NCI-H1930 (cell line): Measurements from ENCODE around the gene MRPL47.
"Not testable (repeated sequence)": the region's sequence is repeated elsewhere in the genome, so short reads cannot be mapped to it uniquely, and the experiment has no call there.

ENCODE experiments used
- DNase-seq, 2 experiments: peaks; one replicate each; lab custom pipeline; 2025; lab: John Stamatoyannopoulos, UW

The MRPL47 gene

DNA sequence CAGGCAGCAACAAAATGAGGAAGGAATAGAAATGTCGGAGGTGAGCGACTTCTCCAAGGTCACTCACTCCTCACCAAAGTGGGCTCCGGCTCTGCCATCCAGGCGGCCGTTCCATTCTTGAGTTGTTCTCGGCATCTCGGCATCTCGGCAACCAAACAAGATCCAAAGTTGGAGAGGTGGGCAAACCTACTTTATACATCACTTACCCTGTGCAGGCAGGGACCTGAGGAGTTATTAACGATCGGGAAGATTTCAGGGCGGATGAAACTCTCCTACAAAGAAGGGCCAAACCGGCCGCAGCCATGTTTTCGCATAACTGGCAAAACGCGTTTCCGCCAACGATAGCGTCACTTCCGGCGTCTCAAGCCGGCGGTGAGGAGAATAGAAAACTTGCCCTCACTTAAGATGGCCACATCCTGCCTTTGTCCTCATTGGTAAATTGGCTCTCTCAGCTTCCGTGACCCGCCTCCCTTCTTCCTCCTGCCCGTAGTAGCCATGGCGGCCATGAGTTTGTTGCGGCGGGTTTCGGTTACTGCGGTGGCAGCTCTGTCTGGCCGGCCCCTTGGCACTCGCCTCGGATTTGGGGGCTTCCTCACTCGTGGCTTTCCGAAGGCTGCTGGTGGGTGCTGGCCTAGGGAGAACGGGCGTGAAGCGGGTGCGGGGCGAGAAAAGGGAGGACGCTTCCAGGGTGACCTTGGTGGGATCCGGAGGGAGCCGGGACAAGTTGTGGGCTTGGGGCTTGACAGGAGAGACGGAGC lies at the start of gene MRPL47, which contains the start of gene NDUFB5:
Gene MRPL47, minus strand, starts transcription at position 318 of the 758 bp plus-strand sequence. Its CDS starts 14 bp downstream, at position 304.
Gene NDUFB5, plus strand, starts transcription at position 474 of the 758 bp plus-strand sequence. Its CDS starts 22 bp downstream, at position 496.
- peak; percentile 91 to 93 for DNase-seq

DNA sequence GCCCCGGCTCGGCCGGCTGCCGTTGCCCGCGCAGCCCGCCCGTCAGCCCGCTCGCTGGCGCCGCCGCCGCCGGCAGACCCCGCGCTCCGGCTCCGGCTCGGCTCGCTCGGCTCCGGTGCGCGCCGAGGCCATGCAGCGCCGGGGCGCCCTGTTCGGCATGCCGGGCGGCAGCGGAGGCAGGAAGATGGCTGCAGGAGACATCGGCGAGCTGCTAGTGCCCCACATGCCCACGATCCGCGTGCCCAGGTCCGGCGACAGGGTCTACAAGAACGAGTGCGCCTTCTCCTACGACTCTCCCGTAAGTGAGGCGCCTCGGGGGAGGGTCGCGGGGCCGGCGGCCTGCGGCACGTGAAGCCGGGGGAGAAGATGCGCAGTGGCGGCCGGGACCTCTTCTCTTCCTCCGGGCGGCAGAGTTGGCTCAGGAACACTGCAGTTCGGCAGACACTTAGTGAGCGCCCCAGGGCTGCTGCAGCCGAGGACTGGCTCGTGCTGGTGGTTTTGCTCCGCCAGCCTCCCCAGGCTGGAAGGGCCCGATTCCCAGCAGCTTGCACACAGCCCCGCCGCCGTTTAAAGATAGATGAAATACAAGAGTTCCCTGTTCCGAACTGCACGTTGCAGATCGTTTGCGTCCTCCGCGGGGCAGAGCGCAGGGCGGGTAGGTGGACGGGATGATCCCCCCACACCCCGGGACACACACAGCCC lies 48.8 kb upstream of the MRPL47 start:
- peak; percentile 41 to 60 for DNase-seq

DNA sequence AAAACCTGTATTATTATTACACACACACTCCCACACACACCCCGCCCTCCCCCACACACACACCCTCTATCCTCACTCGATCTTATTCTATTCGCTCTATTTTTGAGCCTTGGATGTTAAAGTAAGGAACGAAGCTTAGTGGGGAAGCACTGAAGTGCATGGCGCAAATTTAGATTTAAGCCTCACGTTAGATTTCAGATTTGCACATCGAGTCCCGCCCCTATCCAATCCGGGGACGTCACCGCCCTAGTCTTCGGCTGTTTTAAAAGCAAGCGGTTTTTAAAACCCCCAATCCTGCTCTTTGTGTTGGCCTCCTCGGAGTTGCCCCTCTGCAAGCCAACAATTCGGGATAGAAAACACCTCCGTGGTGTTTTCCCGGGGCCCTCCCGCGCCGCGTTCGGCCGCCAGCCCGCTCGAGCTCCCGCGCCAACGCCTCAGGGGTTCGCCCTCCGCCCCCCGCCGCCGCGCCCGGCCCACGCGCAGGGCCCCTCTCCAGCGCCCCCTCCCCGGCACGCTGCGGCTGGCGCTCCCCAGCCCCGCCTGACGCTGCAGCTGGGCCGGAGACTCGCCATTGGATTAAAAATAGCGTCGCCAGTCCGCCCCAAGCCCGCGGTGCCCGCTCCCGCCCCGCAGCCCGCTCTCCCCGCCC lies 48.1 kb upstream of the MRPL47 start, which contains the start of gene USP13:
Gene USP13, plus strand, starts transcription at position 594 of the 649 bp plus-strand sequence. CDS start 186 bp downstream, outside the sequence.
- DNase-seq, result peak; percentile 52 to 61

GRCh38 chr3:179651687-179652446 lies 47.4 kb upstream of the MRPL47 start:
- no peak for DNase-seq

DNA sequence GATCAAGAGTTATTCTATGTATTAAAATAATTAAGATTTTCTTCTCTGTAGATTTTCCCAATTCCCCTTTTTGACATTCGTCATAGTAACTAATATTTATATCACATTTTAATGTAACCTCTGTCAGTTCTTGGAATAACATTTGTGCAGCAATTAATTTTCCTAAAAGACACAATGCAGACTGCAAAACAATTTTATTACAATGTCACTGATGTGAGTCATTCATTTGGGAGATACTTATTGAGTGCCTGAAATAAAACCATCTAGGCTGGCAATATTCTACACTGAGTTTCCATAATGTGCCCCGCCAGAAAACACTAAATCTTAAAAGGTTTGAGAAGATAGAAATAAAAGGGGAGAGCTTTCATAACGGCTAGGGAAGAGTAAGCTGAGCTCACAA lies 41.7 kb upstream of the MRPL47 start:
- DNase-seq, result no peak

GRCh38 chr3:179643837-179644236 lies 39.4 kb upstream of the MRPL47 start:
- DNase-seq, result not testable (repeated sequence)

DNA sequence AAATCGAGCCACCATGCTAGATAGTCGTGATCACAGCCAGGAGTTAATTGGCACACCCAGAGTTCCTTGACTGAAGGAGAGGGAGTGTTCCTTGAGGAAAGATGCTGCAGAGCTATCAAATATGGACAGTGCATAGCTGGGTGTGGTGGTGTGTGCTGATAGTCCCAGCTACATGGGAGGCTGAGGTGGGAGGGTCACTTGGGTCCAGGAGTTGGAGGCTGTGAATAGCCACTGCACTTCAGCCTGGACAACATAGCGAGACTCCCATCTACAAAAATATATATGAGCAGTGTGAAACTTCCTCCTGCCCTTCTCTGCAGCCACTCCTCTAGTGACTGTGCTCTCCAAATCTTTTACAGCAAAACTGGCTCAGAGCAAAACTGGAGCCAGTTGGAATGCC lies 38.4 kb upstream of the MRPL47 start:
- DNase-seq, result no peak

DNA sequence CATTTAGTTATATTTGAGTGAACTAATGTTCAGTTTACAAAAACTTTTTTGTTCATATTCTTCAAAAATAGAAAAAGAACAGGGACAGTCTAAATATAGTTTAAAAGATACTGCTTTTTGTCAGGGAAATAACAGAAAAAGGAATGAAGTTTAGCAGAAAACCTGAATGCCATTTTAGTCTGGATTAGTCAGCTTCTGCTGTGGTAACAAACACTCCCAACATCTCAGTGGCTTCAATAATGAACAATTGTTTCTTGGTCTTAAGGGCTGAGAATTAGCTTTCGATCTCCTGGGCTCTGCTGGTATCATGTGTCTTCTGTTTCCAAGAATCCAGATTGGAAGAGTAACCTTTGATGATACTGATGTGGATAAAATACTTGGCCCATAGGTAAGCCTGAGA lies 36.0 kb upstream of the MRPL47 start:
- no peak for DNase-seq

- DNase-seq, result no peak
Observed at GRCh38 chr3:179630753-179631451, 26.5 kb upstream of the MRPL47 start.

DNA sequence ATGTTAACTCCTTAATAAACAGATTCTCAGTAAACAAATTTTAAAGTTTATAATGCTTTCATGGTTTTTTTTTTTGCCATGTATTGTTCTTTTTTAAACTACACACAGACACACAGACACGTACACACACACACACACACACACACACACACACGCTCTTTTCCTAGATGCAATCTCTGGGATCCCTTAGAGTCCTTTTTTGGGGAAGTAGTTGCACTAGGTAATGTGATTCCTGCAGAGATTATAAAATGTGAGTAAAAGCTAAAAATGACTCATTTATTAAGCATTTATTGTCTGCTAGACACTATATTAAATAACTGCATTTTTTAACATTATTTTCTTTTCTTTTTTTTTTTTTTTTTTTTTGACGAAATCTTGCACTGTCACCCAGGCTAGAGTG lies 20.0 kb upstream of the MRPL47 start:
- DNase-seq, result no peak

DNA sequence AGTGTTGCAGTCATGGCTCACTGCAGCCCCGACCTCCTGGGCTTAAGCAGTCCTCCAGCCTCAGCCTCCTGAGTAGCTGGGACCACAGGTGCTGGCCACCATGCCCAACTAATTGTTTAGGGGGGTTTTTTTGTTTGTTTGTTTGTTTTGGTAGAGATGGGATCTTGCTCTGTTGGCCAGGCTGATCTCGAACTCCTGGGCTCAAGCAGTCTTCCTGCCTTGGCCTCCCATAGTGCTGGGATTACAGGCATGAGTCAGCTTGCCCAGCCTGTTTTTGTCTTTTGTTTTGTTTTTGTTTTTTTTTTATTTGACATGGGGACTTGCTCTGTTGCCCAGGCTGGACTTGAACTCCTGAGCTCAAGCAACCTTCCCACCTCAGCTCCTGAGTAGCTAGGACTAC lies 17.6 kb upstream of the MRPL47 start:
- no peak for DNase-seq

DNA sequence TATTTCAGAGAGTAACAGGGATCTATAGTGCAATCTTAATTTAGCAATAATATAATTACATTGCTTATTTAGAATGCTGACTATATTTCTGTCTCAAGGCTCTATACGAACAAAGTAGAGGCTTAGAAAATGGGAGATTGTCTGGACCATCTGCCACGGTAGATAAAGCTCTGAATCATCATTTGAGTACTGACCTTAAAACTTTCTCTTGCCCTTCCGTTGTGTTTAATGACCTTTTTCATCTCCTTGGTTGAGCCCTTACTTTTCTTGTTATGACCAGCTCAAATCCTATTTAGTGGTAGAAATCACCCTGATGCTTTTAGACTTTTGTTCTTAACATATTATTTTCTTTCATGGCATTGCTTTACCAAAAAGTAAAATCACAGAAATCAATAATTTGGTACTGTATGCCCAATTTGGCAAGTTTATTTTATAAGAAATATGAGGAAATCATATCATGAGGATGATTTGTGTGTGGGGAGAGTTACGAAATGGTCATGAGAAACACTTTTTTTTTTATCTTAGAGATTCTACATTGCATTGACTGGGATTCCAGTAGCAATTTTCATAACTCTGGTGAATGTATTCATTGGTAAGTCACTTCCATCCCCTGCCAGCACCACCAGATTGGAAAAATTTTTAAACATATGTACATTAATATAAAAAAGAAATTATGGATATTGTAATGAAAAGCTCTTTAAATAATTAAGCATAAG lies 11.2 kb upstream of the MRPL47 start:
- no peak for DNase-seq

DNA sequence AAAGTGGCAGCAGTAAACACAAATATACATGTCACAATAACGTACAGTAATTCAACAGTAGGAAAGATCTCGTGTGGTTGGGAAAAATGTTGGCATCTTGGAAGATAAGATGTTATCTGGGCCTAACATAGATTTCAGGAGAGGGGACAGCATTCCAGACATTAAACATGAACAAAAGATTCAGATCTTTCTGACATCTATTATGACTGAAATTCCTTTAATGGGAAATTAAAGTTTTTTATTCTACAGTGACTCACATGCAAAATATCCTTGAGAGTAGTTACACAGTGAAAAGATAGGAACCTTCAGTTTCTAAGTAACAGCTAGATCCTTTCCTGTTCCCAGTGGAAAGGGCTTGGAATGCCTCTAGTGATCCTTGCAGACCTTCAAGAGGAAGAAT lies 9.4 kb upstream of the MRPL47 start:
- no peak for DNase-seq

GRCh38 chr3:179610066-179610465 lies 5.6 kb upstream of the MRPL47 start:
- no peak for DNase-seq

DNA sequence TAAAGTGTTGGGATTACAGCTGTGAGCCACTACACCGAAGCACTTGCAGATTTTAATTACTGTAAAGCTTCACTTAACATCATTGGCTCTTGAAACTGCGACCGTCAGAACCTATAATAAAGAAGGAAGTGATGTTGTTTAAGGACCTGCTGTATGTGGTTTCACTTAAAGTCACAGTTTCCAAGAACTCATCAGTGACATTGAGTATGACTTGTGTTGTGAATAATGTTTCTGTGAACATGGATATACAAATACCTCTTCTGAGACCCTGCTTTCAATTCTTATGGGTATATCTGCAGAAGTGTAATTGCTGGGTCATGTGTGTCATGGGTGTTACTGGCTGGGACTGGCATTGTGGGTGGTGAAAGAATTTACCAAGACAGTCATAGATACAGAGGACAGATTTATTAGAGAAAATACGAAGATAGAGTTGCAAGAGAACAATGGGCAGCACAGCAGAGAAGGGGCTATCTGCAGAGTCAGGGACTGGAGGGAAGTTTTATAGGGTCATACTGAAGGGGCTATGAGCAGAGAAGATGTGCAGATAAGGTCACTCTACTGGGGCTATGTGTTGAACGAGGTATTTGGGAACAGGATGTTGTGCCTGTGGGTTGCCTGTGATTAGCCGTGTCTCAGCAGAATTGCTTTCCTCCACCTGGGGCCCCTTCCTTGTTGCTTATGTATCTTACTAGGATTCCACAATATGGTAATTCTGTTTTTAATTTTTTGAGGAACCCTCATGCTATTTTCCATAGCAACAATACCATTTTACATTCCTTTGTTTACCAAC lies 4.7 kb upstream of the MRPL47 start:
- DNase-seq, result no peak

DNA sequence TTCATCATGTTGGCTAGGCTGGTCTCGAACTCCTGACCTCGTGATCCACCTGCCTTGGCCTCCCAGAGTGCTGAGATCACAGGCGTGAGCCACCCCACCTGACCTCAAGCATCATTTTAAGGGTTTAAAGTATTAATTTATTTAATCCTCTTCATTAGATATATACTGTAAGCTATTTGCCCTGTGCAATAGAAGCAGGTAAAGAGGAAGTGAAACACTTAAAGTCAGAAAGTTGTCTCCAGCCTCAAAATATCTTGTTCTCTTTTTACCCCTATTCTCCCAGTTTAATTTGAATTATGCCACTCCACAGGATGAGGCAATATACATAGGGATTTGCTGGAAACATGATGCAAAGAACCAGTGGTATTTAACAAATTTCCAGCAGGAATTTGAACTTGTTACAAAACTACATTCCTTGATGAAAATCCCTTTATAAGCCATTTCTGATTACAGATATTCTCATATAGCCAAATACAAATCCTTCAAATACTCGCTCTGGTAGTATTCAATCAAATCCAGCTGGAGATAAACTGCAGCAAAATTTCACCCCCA lies 2.2 kb upstream of the MRPL47 start:
- no peak for DNase-seq

- no peak for DNase-seq
Observed at GRCh38 chr3:179603831-179604230, 607 bp downstream of the MRPL47 start.

GRCh38 chr3:179603321-179603720 lies 1.1 kb downstream of the MRPL47 start:
- DNase-seq, result no peak

DNA sequence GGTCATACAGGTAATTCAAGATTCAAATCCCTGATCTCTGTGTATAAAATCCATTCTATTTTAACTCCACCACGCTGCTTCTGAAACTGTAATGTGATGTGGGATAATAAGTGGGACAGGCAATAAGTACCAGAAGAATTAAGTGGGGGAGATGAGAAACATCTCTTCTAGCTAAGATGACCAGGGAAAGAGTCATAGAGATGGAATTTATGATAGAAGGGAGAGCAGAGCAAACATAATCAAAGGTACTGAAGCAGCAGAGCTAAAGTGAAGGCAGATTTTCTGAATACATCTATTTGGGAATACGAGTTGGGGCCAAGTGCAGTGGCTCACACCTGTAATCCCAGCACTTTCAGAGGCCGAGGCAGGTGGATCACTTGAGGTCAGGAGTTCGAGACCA lies 4.9 kb downstream of the MRPL47 start:
- no peak for DNase-seq

- no peak for DNase-seq
Observed at GRCh38 chr3:179591313-179591712, 13.1 kb downstream of the MRPL47 start.
